MCF 10A (cell line): ENCODE data around the gene GARIN5A. TPM values are rescaled to one million over a fixed set of nuclear protein-coding genes. Genes with fewer than 3 reads are reported as not detected.

Experiments used
- BruUV-seq: library from RNA; stranded (reverse); fragments of 400-500 nt; replicated peaks from 2 replicates; lab custom pipeline; 2021; lab: Mats Ljungman, UMichigan
- CTCF ChIA-PET: fragments of 300-600 bp; sonication (Branson Sonifier 250); formaldehyde crosslinking; extraction: SDS; loops from one replicate; lab custom pipeline; 2021; ENCODE audit warnings: antibody characterized with exemption, inconsistent platforms; lab: Yijun Ruan, JAX
- POLR2A ChIA-PET: fragments of 300-600, 350-650 bp; sonication (Branson Sonifier 250); formaldehyde crosslinking; extraction: SDS; loops from one replicate; lab custom pipeline; 2020; ENCODE audit warnings: antibody characterized with exemption, inconsistent platforms; lab: Yijun Ruan, JAX
- DNase-seq: peaks from one replicate; pipeline ENCODE4 v3.0.0-alpha.2; 2018; ENCODE audit not compliant: unreplicated experiment
- H3K27ac Mint-ChIP-seq: one replicate; pipeline ENCODE4 v1.8.0; 2022; ENCODE audit warnings: mild to moderate bottlenecking, low read depth, mixed read lengths; ENCODE audit not compliant: unreplicated experiment
- H3K27me3 Mint-ChIP-seq: one replicate; pipeline ENCODE4 v1.8.0; 2022; ENCODE audit warnings: mixed read lengths; ENCODE audit not compliant: insufficient read depth, unreplicated experiment
- H3K36me3 Mint-ChIP-seq: one replicate; pipeline ENCODE4 v1.8.0; 2022; ENCODE audit warnings: mild to moderate bottlenecking, moderate library complexity, mixed read lengths; ENCODE audit not compliant: insufficient read depth, unreplicated experiment
- H3K4me1 Mint-ChIP-seq: one replicate; pipeline ENCODE4 v1.8.0; 2022; ENCODE audit warnings: mixed read lengths; ENCODE audit not compliant: insufficient read depth, unreplicated experiment
- H3K4me3 Mint-ChIP-seq: one replicate; pipeline ENCODE4 v1.8.0; 2022; ENCODE audit warnings: mild to moderate bottlenecking, moderate library complexity, mixed read lengths; ENCODE audit not compliant: unreplicated experiment
- H3K9me3 Mint-ChIP-seq: one replicate; pipeline ENCODE4 v1.8.0; 2022; ENCODE audit warnings: mixed read lengths; ENCODE audit not compliant: unreplicated experiment
- CTCF ChIP-seq: fragments of 200-600 bp; IDR thresholded peaks from one replicate; pipeline ENCODE4 v1.8.0; 2022; ENCODE audit warnings: antibody characterized with exemption, mild to moderate bottlenecking; ENCODE audit not compliant: unreplicated experiment
- intact Hi-C: fragments of 100-400 bp; cut with micrococcal nuclease; formaldehyde crosslinking; loops from 2 replicates; pipeline ENCODE4 v1.14.1; 2022
- total RNA-seq: library from RNA; stranded (reverse); gene quantifications from 2 replicates; pipeline ENCODE4 v1.2.3, GENCODE V29; 2022

The GARIN5A gene
- total RNA-seq, 1 experiment from 2014 or later = 1.5 TPM

DNA sequence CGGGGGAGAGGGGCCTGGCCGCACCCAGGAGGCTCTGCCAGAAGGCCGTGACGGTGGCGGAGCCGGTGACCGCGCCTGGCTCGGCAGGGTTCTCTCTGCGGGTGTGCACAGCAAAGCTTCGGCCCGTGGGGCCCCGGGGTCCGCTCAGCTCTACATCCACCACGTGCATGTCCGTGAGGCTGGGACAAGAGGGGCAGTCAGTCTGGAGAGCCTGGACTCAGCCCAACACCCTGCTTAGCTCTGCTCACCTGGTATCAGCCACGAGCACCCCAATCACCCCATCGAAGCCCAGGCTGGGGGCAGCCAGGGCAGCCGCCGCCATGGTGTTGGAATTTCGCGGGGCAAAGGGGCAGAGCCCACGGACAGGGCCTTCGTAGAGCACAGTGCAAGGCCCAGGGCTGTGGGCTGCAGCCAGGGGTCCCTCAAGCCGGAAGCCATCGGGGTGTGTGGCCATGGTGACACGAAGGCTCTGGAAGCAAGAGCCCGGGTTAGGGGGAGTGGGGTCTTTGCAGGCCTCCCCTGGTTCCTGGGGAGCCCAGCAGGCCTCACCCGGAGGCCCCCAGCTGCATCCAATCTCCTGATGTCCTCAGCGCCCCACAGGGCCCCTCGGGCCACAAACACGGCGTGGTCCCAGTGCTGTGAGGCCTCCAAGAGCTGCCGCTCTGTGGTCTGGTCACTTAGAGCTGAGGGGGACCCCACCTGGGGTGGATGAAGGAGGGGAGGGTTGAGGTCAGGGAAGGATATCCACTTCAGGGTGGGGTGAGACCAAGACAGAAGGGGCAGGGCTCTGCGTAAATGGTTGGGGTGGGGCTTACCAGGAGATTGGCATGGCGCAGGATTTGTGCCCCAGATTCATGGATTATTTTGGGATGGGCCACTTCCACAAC lies 35.7 kb upstream of the GARIN5A start:
- H3K27me3 Mint-ChIP-seq = no peaks in the 10 kb centered on the region

DNA sequence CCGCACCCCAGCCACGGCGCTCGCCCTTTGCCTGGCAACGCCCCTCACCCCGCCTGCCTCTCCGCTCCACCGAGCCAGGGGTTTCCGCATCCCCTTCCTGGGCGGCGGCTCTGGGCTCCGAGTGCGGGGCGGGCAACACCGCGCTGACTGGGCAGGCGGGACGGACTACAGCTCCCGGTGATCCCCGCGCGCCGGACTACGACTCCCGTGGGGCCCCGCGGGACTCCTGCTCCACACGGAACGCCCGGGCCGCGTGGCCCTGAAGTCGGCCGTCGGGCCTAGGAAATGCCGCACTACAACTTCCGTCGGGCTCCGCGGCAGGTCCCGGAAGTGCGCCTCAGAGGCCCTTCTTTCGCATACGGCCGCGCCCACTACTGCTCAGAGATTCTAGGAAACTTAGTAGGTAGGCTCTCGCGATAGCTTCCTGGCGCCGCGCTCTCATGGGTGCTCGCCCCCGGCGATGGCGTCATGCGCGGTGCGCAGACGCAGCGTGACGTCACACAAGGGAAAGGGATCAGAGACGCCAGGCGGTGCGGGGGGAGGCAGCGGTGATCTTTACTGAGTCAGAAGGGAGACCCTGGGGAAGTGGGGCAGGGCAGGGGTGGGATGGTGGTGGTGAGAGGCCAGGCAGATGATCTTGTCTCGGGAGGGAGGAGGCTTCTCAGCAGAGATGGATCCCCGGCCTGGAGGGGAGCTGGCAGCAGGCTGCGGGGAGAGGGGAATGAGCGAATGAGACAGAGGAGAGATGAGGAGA lies 34.6 kb upstream of the GARIN5A start, which contains the start of gene JOSD2:
Gene JOSD2, minus strand, starts transcription at position 123 of the 754 bp plus-strand sequence. CDS start 760 bp downstream, outside the sequence.
- Mint-ChIP-seq H3K4me1 (peaks cover 16% of the 10 kb centered on the region), H3K9me3 (no peaks in the 10 kb centered on the region), H3K27me3 (no peaks in the 10 kb centered on the region), H3K36me3 (no peaks in the 10 kb centered on the region), H3K4me3 (peak within 1 kb of the TSS; percentile 86), H3K27ac (peak within 1 kb of the TSS; percentile 96)
- intact Hi-C loops = loop anchor here (1.0 kb wide), 1 partner anchor 35 kb away; the partner anchor contains the start of genes EMC10 and GARIN5A
- ChIA-PET CTCF (interaction anchor here (0.5 to 1.0 kb wide), 5 partner anchors 25 to 411 kb away, joined by 3 to 4 read pairs (median 3); no protein-coding TSS in a partner anchor), POLR2A (interaction anchor here (0.5 to 2.6 kb wide), 17 partner anchors 10 to 882 kb away, joined by 3 to 11 read pairs (median 4); partner anchors contain the start of genes AKT1S1, NR1H2, POLD1 and TBC1D17)
- TF ChIP-seq CTCF = no peak
- peak; percentile 100 for DNase-seq
- BruUV-seq = no TSS peak

More for the DNA sequence above, 35.7 kb upstream of the GARIN5A start:
- H3K36me3 Mint-ChIP-seq = no peaks in the 10 kb centered on the region
- intact Hi-C loops = no loop called here
- ChIA-PET CTCF (interaction anchor here (0.6 kb wide), 2 partner anchors 194 to 300 kb away, joined by 3 read pairs; no protein-coding TSS in a partner anchor), POLR2A (interaction anchor here (0.5 to 2.6 kb wide), 8 partner anchors 9 to 293 kb away, joined by 3 to 11 read pairs (median 3); no protein-coding TSS in a partner anchor)
- no peak for TF ChIP-seq CTCF
- BruUV-seq = no TSS peak
- no peaks in the 10 kb centered on the region for H3K9me3 Mint-ChIP-seq
- DNase-seq = no peak
- peak overlapping the region; percentile 86 for H3K4me3 Mint-ChIP-seq
- H3K4me1 Mint-ChIP-seq = peaks cover 16% of the 10 kb centered on the region
- H3K27ac Mint-ChIP-seq = peak overlapping the region; percentile 96

DNA sequence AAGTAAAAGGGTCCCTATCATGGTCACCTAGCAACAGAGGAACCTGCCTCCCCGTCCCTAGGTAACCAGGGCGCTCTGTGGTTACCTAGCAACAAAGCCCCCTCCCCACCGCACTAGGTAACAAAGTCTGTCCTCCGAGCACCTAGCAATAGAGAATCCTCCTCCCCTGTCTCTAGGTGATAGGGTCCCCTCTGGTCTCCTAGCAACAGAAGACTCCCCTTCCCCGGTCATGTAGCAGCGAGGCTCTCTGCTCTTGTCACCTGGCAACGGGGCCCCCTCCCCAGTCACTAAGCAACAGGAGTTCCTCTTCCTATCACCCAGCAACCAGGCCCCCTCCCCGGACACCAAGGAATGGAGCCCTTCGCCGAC lies 34.0 kb upstream of the GARIN5A start:
- TSS peak; percentile 53 for BruUV-seq
- peaks cover 16% of the 10 kb centered on the region for H3K4me1 Mint-ChIP-seq
- H3K36me3 Mint-ChIP-seq = no peaks in the 10 kb centered on the region
- intact Hi-C loops = loop anchor here (1.0 kb wide), 1 partner anchor 34 kb away; the partner anchor contains the start of genes EMC10 and GARIN5A
- no peaks in the 10 kb centered on the region for H3K9me3 Mint-ChIP-seq
- DNase-seq = no peak
- no peaks in the 10 kb centered on the region for H3K27me3 Mint-ChIP-seq
- ChIA-PET POLR2A (interaction anchor here (0.6 to 2.6 kb wide), 13 partner anchors 11 to 883 kb away, joined by 3 to 11 read pairs (median 5); partner anchors contain the start of genes AKT1S1, NR1H2, POLD1 and TBC1D17), CTCF (interaction anchor here (0.5 to 1.0 kb wide), 3 partner anchors 25 to 329 kb away, joined by 3 to 4 read pairs (median 3); no protein-coding TSS in a partner anchor)
- H3K27ac Mint-ChIP-seq = peak overlapping the region; percentile 96
- no peak for TF ChIP-seq CTCF
- H3K4me3 Mint-ChIP-seq = peak overlapping the region; percentile 86
